H9 (cell line): ENCODE results near the gene WDR5B. TPM values are rescaled to one million over a fixed set of nuclear protein-coding genes. Genes with fewer than 3 reads are reported as not detected.
"Not testable (repeated sequence)": the region's sequence is repeated elsewhere in the genome, so short reads cannot be mapped to it uniquely, and the experiment has no call there.

ENCODE experiments used
- DNase-seq: peaks from one replicate; pipeline ENCODE4 v3.0.0-alpha.2; 2017
- H2AFZ ChIP-seq: one replicate; pipeline ENCODE4 v1.6.1; 2013; ENCODE audit warnings: mild to moderate bottlenecking, low read length, control low read depth, moderate library complexity
- H2AK5ac ChIP-seq: 2 replicates; pipeline ENCODE4 v1.6.1; 2013; ENCODE audit warnings: low read length, control low read depth, mixed read lengths; ENCODE audit not compliant: insufficient read length
- H2BK120ac ChIP-seq: one replicate; pipeline ENCODE4 v1.6.1; 2013; ENCODE audit warnings: low read depth, mild to moderate bottlenecking, low read length, control low read depth, inconsistent platforms; ENCODE audit not compliant: poor library complexity, severe bottlenecking
- H2BK12ac ChIP-seq: 2 replicates; pipeline ENCODE4 v1.6.1; 2013; ENCODE audit warnings: low read length, control low read depth, mixed read lengths, low read depth; ENCODE audit not compliant: insufficient read length
- H2BK15ac ChIP-seq: 2 replicates; pipeline ENCODE4 v1.6.1; 2013; ENCODE audit warnings: low read depth, low read length, control low read depth
- H2BK20ac ChIP-seq: one replicate; pipeline ENCODE4 v1.6.1; 2013; ENCODE audit warnings: low read depth, mild to moderate bottlenecking, low read length, control low read depth, inconsistent platforms; ENCODE audit not compliant: poor library complexity, severe bottlenecking
- H2BK5ac ChIP-seq: 2 replicates; pipeline ENCODE4 v1.6.1; 2013; ENCODE audit warnings: low read length, control low read depth, mixed read lengths; ENCODE audit not compliant: insufficient read length
- H3K14ac ChIP-seq: 2 replicates; pipeline ENCODE4 v1.6.1; 2013; ENCODE audit warnings: low read length, control low read depth; ENCODE audit not compliant: insufficient read depth
- H3K18ac ChIP-seq: 2 replicates; pipeline ENCODE4 v1.6.1; 2013; ENCODE audit warnings: low read depth, mild to moderate bottlenecking, mixed read lengths, low read length, control low read depth; ENCODE audit not compliant: insufficient read length
- H3K23ac ChIP-seq: 2 replicates; pipeline ENCODE4 v1.6.1; 2013; ENCODE audit warnings: low read length, control low read depth, mixed read lengths, low read depth; ENCODE audit not compliant: insufficient read length
- H3K23me2 ChIP-seq: 2 replicates; pipeline ENCODE4 v1.6.1; 2013; ENCODE audit warnings: low read depth, mild to moderate bottlenecking, mixed read lengths, low read length, control low read depth; ENCODE audit not compliant: insufficient read length, poor library complexity, severe bottlenecking
- H3K27ac ChIP-seq: 2 replicates; pipeline ENCODE4 v1.5.1; 2013; ENCODE audit warnings: low read length, control low read depth, mixed read lengths, low read depth; ENCODE audit not compliant: insufficient read length
- H3K27me3 ChIP-seq: 2 replicates; pipeline ENCODE4 v1.6.1; 2013; ENCODE audit warnings: low read length, control low read depth, inconsistent platforms; ENCODE audit not compliant: insufficient read depth
- H3K4ac ChIP-seq: 2 replicates; pipeline ENCODE4 v1.6.1; 2013; ENCODE audit warnings: low read depth, mild to moderate bottlenecking, control low read depth, inconsistent platforms, low read length, moderate library complexity
- H3K4me1 ChIP-seq: 2 replicates; pipeline ENCODE4 v1.6.1; 2013; ENCODE audit warnings: low read length, control low read depth, inconsistent platforms; ENCODE audit not compliant: insufficient read depth
- H3K4me2 ChIP-seq: 2 replicates; pipeline ENCODE4 v1.6.1; 2013; ENCODE audit warnings: low read length, control low read depth, mixed read lengths; ENCODE audit not compliant: insufficient read length, insufficient read depth
- H3K56ac ChIP-seq: 2 replicates; pipeline ENCODE4 v1.6.1; 2013; ENCODE audit warnings: low read depth, mild to moderate bottlenecking, mixed read lengths, low read length, control low read depth; ENCODE audit not compliant: insufficient read length
- H3K79me1 ChIP-seq: 2 replicates; pipeline ENCODE4 v1.6.1; 2013; ENCODE audit warnings: low read depth, mild to moderate bottlenecking, moderate library complexity, low read length, control low read depth, inconsistent platforms; ENCODE audit not compliant: insufficient read depth, poor library complexity, severe bottlenecking
- H3K79me2 ChIP-seq: 2 replicates; pipeline ENCODE4 v1.6.1; 2013; ENCODE audit warnings: low read length, control low read depth, inconsistent platforms; ENCODE audit not compliant: insufficient read depth
- H3K9ac ChIP-seq: 2 replicates; pipeline ENCODE4 v1.6.1; 2013; ENCODE audit warnings: low read length, control low read depth, mixed read lengths; ENCODE audit not compliant: insufficient read length; ENCODE audit errors: extremely low read depth
- H3K9me3 ChIP-seq: one replicate; pipeline ENCODE4 v1.6.1; 2013; ENCODE audit warnings: low read depth, low read length, inconsistent platforms; ENCODE audit not compliant: control insufficient read depth
- H3T11ph ChIP-seq: one replicate; pipeline ENCODE4 v1.6.1; 2013; ENCODE audit warnings: mild to moderate bottlenecking, low read length, control low read depth, inconsistent platforms
- H4K20me1 ChIP-seq: one replicate; pipeline ENCODE4 v1.6.1; 2013; ENCODE audit not compliant: control insufficient read depth, insufficient read length, insufficient read depth
- H4K5ac ChIP-seq: 2 replicates; pipeline ENCODE4 v1.6.1; 2013; ENCODE audit warnings: low read depth, mild to moderate bottlenecking, mixed read lengths, low read length, control low read depth; ENCODE audit not compliant: insufficient read length
- H4K8ac ChIP-seq: replicated peaks from 2 replicates; pipeline ENCODE4 v1.6.1; 2013; ENCODE audit warnings: low read length, control low read depth, mixed read lengths, low read depth; ENCODE audit not compliant: insufficient read length
- H4K91ac ChIP-seq: 2 replicates; pipeline ENCODE4 v1.6.1; 2013; ENCODE audit warnings: low read depth, mild to moderate bottlenecking, moderate library complexity, mixed read lengths, low read length, control low read depth; ENCODE audit not compliant: insufficient read length
- H3K27ac Mint-ChIP-seq, 3 experiments: 2 replicates in 2 of 3; 3 replicates in 1 of 3; pipeline ENCODE4 v1.8.0; 2020 to 2021; ENCODE audit warnings: mixed read lengths in 3 of 3, mild to moderate bottlenecking in 1 of 3, moderate library complexity in 1 of 3
- H3K27me3 Mint-ChIP-seq: 2 replicates; pipeline ENCODE4 v1.8.0; 2021; ENCODE audit warnings: low read depth, mild to moderate bottlenecking, moderate library complexity, mixed read lengths
- H3K36me3 Mint-ChIP-seq, 3 experiments: 2 replicates in 2 of 3; 3 replicates in 1 of 3; pipeline ENCODE4 v1.8.0; 2020 to 2021; ENCODE audit warnings: low read depth in 3 of 3, mixed read lengths in 3 of 3; ENCODE audit not compliant: insufficient read depth in 1 of 3
- H3K4me1 Mint-ChIP-seq, 2 experiments: 2 replicates each; pipeline ENCODE4 v1.8.0; 2020; ENCODE audit warnings: mixed read lengths in 2 of 2
- H3K4me3 Mint-ChIP-seq, 2 experiments: 2 replicates in 1 of 2; 3 replicates in 1 of 2; pipeline ENCODE4 v1.8.0; 2020 to 2021; ENCODE audit warnings: mild to moderate bottlenecking in 2 of 2, mixed read lengths in 2 of 2, moderate library complexity in 1 of 2
- H3K9me3 Mint-ChIP-seq, 2 experiments: 2 replicates in 1 of 2; 3 replicates in 1 of 2; pipeline ENCODE4 v1.8.0; 2020; ENCODE audit warnings: mild to moderate bottlenecking in 2 of 2, mixed read lengths in 2 of 2, moderate library complexity in 1 of 2
- WGBS: extraction: QIAGEN DNeasy Blood & Tissue Kit; methylation state at CpG from one replicate; pipeline ENCODE4 v1.1.7; 2013; ENCODE audit warnings: missing lambda C conversion rate, low lambda C conversion rate, mixed read lengths; ENCODE audit not compliant: insufficient read length; ENCODE audit errors: extremely low coverage; 5-methylcytosine and 5-hydroxymethylcytosine counted together
- total RNA-seq: library from RNA; stranded (reverse); gene quantifications from 2 replicates; pipeline ENCODE4 v1.2.1, GENCODE V29; 2021

WDR5B gene
- total RNA-seq, 1 experiment from 2014 or later = 3.7 TPM

- H3K4me2 ChIP-seq, H2BK120ac ChIP-seq, H2BK5ac ChIP-seq, DNase-seq, H3K23me2 ChIP-seq, H3K23ac ChIP-seq, H3K9me3 Mint-ChIP-seq, H3K56ac ChIP-seq, H3T11ph ChIP-seq, H4K8ac ChIP-seq, H3K79me2 ChIP-seq, H2BK15ac ChIP-seq, H3K4me1 ChIP-seq, H3K79me1 ChIP-seq, H4K20me1 ChIP-seq, H2AFZ ChIP-seq, H3K14ac ChIP-seq, H3K18ac ChIP-seq, H3K4me3 Mint-ChIP-seq, H3K27ac ChIP-seq, H3K27me3 ChIP-seq, H3K27me3 Mint-ChIP-seq, H4K91ac ChIP-seq, H3K9ac ChIP-seq, H3K4ac ChIP-seq, H4K5ac ChIP-seq, H2BK12ac ChIP-seq, H2AK5ac ChIP-seq, H3K9me3 ChIP-seq, H2BK20ac ChIP-seq: not testable (repeated sequence)
- peaks cover 62 to 77% (median 70%) of the 10 kb centered on the region in 3 experiments for H3K36me3 Mint-ChIP-seq
- peak overlapping the region; percentile 13 to 94 (median 65); a peak in 4 of 7 replicates for H3K27ac Mint-ChIP-seq
- peaks cover 30 to 33% of the 10 kb centered on the region in 2 experiments for H3K4me1 Mint-ChIP-seq
- no CpG with 5 or more reads among the region's 5 CpGs for WGBS
These were observed 28.6 kb upstream of the WDR5B start for GRCh38 chr3:122444491-122444887.

- not testable (repeated sequence) for H4K8ac ChIP-seq, H2AFZ ChIP-seq, H3K4ac ChIP-seq, H3K9me3 Mint-ChIP-seq, H4K20me1 ChIP-seq, H3K4me1 ChIP-seq, H3K9ac ChIP-seq, H3K27me3 Mint-ChIP-seq, H3K79me2 ChIP-seq, H4K5ac ChIP-seq, H3K23ac ChIP-seq, H3K14ac ChIP-seq, H3T11ph ChIP-seq, H3K56ac ChIP-seq, H3K27ac ChIP-seq, H2BK5ac ChIP-seq, H3K4me2 ChIP-seq, H2BK20ac ChIP-seq, H2BK15ac ChIP-seq, H3K27me3 ChIP-seq, H2AK5ac ChIP-seq, H3K9me3 ChIP-seq, H4K91ac ChIP-seq, H3K23me2 ChIP-seq, H3K18ac ChIP-seq, H3K79me1 ChIP-seq, H2BK12ac ChIP-seq, H2BK120ac ChIP-seq
- WGBS = no CpG with 5 or more reads among the region's 11 CpGs
- H3K4me1 Mint-ChIP-seq = peaks cover 30 to 33% of the 10 kb centered on the region in 2 experiments
- H3K27ac Mint-ChIP-seq = peak overlapping the region; percentile 63 to 98 (median 97)
- H3K4me3 Mint-ChIP-seq = peak overlapping the region; percentile 44 to 57; a peak in 4 of 5 replicates
- peak; percentile 58 for DNase-seq
- H3K36me3 Mint-ChIP-seq = peaks cover 57 to 77% (median 64%) of the 10 kb centered on the region in 3 experiments
These were observed 28.1 kb upstream of the WDR5B start for GRCh38 chr3:122443762-122444490.
